K562 (cell line): ENCODE data around the gene MRPL27. TPM values are rescaled to one million over a fixed set of nuclear protein-coding genes. Genes with fewer than 3 reads are reported as not detected.

Experiments used
- ATAC-seq: fragments of 200-7000 bp; cut with Tn5 transposase; 3 replicates; pipeline ENCODE4 v1.9.1; 2020; ENCODE audit warnings: moderate library complexity
- BruUV-seq: library from RNA; stranded (reverse); fragments of 400-500 nt; replicated peaks from 2 replicates; lab custom pipeline; 2021; lab: Mats Ljungman, UMichigan
- CTCF ChIA-PET: fragments of 300-600 bp; formaldehyde crosslinking; extraction: SDS; loops from one replicate; lab custom pipeline; 2021; ENCODE audit warnings: low intra/inter-chr PET ratio; lab: Yijun Ruan, JAX
- POLR2A ChIA-PET: fragments of 300-600, 350-650 bp; sonication (Branson Sonifier 250); formaldehyde crosslinking; extraction: SDS; loops from one replicate; lab custom pipeline; 2021; ENCODE audit warnings: antibody characterized with exemption, inconsistent platforms; lab: Yijun Ruan, JAX
- DNase-seq, 4 experiments: peaks; one replicate each; pipeline versions ENCODE4 v3.0.0 to v3.0.0-alpha.2; 2011 to 2018; ENCODE audit warnings: low spot score in 3 of 4, mixed read lengths in 3 of 4; ENCODE audit errors: extremely low read depth in 1 of 4
- FAIRE-seq: peaks from 2 replicates; lab custom pipeline; 2011; peaks lifted over from hg19 to GRCh38; lab: Jason Lieb, UNC
- H2AFZ ChIP-seq: 2 replicates; pipeline ENCODE4 v1.6.0; 2011; ENCODE audit warnings: low read depth, low read length, control low read depth, inconsistent platforms
- H3K27ac ChIP-seq: fragments of 200-600 bp; 3 replicates; pipeline ENCODE4 v1.8.0; 2011; ENCODE audit warnings: low read depth, mild to moderate bottlenecking, control low read depth, inconsistent platforms, low read length, moderate library complexity, mixed read lengths; ENCODE audit errors: extremely low read depth
- H3K27me3 ChIP-seq, 2 experiments: fragments of 300-600 bp in 1 of 2; 2 replicates in 1 of 2; 3 replicates in 1 of 2; pipeline versions ENCODE4 v1.6.0 to v1.8.0; 2011; ENCODE audit warnings: inconsistent platforms in 2 of 2, low read length in 2 of 2, mild to moderate bottlenecking in 1 of 2, mixed read lengths in 1 of 2, moderate library complexity in 1 of 2; ENCODE audit not compliant: control insufficient read depth in 2 of 2, insufficient read depth in 2 of 2
- H3K36me3 ChIP-seq: fragments of 300-600 bp; 3 replicates; pipeline ENCODE4 v1.8.0; 2011; ENCODE audit warnings: mild to moderate bottlenecking, low read length, inconsistent platforms; ENCODE audit not compliant: control insufficient read depth, insufficient read depth
- H3K4me1 ChIP-seq, 2 experiments: fragments of 200-600 bp in 1 of 2; replicated peaks in 1 of 2; 2 replicates in 1 of 2; 3 replicates in 1 of 2; pipeline versions ENCODE4 v1.5.1 to v1.8.0; 2011; ENCODE audit warnings: inconsistent platforms in 2 of 2, low read length in 2 of 2, mild to moderate bottlenecking in 1 of 2, mixed read lengths in 1 of 2, moderate library complexity in 1 of 2; ENCODE audit not compliant: control insufficient read depth in 2 of 2, insufficient read depth in 2 of 2
- H3K4me2 ChIP-seq: 2 replicates; pipeline ENCODE4 v1.6.1; 2011; ENCODE audit warnings: low read length, control low read depth, inconsistent platforms, mixed read lengths; ENCODE audit not compliant: insufficient read depth
- H3K4me3 ChIP-seq: fragments of 200-600 bp; sonication (generic), shearing (Covaris generic); 2 replicates; pipeline ENCODE4 v1.5.1; 2016; ENCODE audit warnings: control low read depth, inconsistent platforms
- H3K79me2 ChIP-seq: fragments of 200-600 bp; 3 replicates; pipeline ENCODE4 v1.8.0; 2011; ENCODE audit warnings: low read length, inconsistent platforms; ENCODE audit not compliant: control insufficient read depth, insufficient read depth
- H3K9ac ChIP-seq, 2 experiments: 2 replicates each; pipeline versions ENCODE4 v1.6.0 to v1.6.1; 2011; ENCODE audit warnings: low read depth in 2 of 2, low read length in 2 of 2, control low read depth in 1 of 2, inconsistent platforms in 1 of 2, mild to moderate bottlenecking in 1 of 2, mixed read lengths in 1 of 2; ENCODE audit not compliant: insufficient read depth in 1 of 2
- H3K9me1 ChIP-seq: one replicate; pipeline ENCODE4 v1.6.0; 2011; ENCODE audit warnings: inconsistent platforms, mild to moderate bottlenecking, low read length, moderate library complexity; ENCODE audit not compliant: control insufficient read depth, insufficient read depth
- H3K9me3 ChIP-seq: replicated peaks from 2 replicates; pipeline ENCODE4 v1.5.1; 2011; ENCODE audit warnings: low read depth, low read length, inconsistent platforms; ENCODE audit not compliant: control insufficient read depth, insufficient read depth
- H4K20me1 ChIP-seq: replicated peaks from 2 replicates; pipeline ENCODE4 v1.6.1; 2011; ENCODE audit warnings: low read length, inconsistent platforms, mixed read lengths; ENCODE audit not compliant: control insufficient read depth, insufficient read depth
- CREB5 ChIP-seq: fragments of 250-450 bp; sonication (Bioruptor Pico); IDR thresholded peaks from 2 replicates; pipeline ENCODE4 v1.5.0; 2020; ENCODE audit warnings: mild to moderate bottlenecking
- CTBP1 ChIP-seq: fragments of 450-650 bp; IDR thresholded peaks from 2 replicates; pipeline ENCODE4 v1.6.1; 2016; ENCODE audit warnings: borderline replicate concordance
- E2F6 ChIP-seq, 2 experiments: IDR thresholded peaks; 2 replicates each; pipeline ENCODE4 v1.6.1; 2011; ENCODE audit warnings: borderline replicate concordance in 1 of 2, control low read depth in 1 of 2, low read depth in 1 of 2, low read length in 1 of 2, mild to moderate bottlenecking in 1 of 2, mixed read lengths in 1 of 2, moderate library complexity in 1 of 2; ENCODE audit not compliant: insufficient read depth in 1 of 2, insufficient read length in 1 of 2, poor library complexity in 1 of 2, severe bottlenecking in 1 of 2; ENCODE audit errors: extremely low read depth in 1 of 2
- EZH2 ChIP-seq: IDR thresholded peaks from 2 replicates; pipeline ENCODE4 v1.6.1; 2012; ENCODE audit warnings: low read depth, mild to moderate bottlenecking, inconsistent platforms, low read length, borderline replicate concordance
- HNRNPUL1 ChIP-seq: fragments of 200-400 bp; formaldehyde crosslinking; IDR thresholded peaks from 2 replicates; pipeline ENCODE4 v1.6.1; 2017; ENCODE audit warnings: low read length
- HOXB6 ChIP-seq: fragments of 250-450 bp; sonication (Bioruptor Pico); IDR thresholded peaks from 2 replicates; pipeline ENCODE4 v1.5.1; 2022; ENCODE audit warnings: mild to moderate bottlenecking, borderline replicate concordance
- KLF16 ChIP-seq: IDR thresholded peaks from 2 replicates; pipeline ENCODE4 v1.6.1; 2016; ENCODE audit warnings: antibody characterized with exemption
- MTA1 ChIP-seq: fragments of 450-650 bp; IDR thresholded peaks from 2 replicates; pipeline ENCODE4 v1.6.1; 2017; ENCODE audit warnings: borderline replicate concordance
- POLR2A ChIP-seq: fragments of 450-650 bp; conservative IDR thresholded peaks from 2 replicates; pipeline ENCODE4 v1.6.1; 2016
- POLR2AphosphoS5 ChIP-seq: IDR thresholded peaks from 2 replicates; pipeline ENCODE4 v1.6.1; 2011; ENCODE audit warnings: mild to moderate bottlenecking, low read depth, low read length, moderate library complexity; ENCODE audit not compliant: control insufficient read depth, insufficient read depth
- POLR2G ChIP-seq: fragments of 200-400 bp; formaldehyde crosslinking; IDR thresholded peaks from 2 replicates; pipeline ENCODE4 v1.6.1; 2017; ENCODE audit warnings: low read depth, mild to moderate bottlenecking, antibody characterized with exemption, low read length, moderate library complexity
- PTBP1 ChIP-seq: fragments of 200-400 bp; formaldehyde crosslinking; IDR thresholded peaks from 2 replicates; pipeline ENCODE4 v1.6.1; 2017; ENCODE audit warnings: low read depth, low read length
- RBFOX2 ChIP-seq: fragments of 200-400 bp; formaldehyde crosslinking; IDR thresholded peaks from 2 replicates; pipeline ENCODE4 v1.6.1; 2017; ENCODE audit warnings: low read depth, mild to moderate bottlenecking, low read length, moderate library complexity
- SMARCB1 ChIP-seq: IDR thresholded peaks from 2 replicates; pipeline ENCODE4 v1.6.1; 2011; ENCODE audit warnings: improper control_type of control experiment, low read depth; ENCODE audit not compliant: insufficient read length
- SP2 ChIP-seq: IDR thresholded peaks from 2 replicates; pipeline ENCODE4 v1.6.1; 2011; ENCODE audit warnings: mild to moderate bottlenecking, low read depth, low read length, moderate library complexity; ENCODE audit not compliant: poor library complexity, severe bottlenecking; ENCODE audit errors: extremely low read depth
- SRF ChIP-seq, 2 experiments: fragments of 250-450, 450-650 bp in 1 of 2; sonication (Bioruptor Pico) in 1 of 2; sonication (generic) in 1 of 2; formaldehyde crosslinking; IDR thresholded peaks; 2 replicates each; pipeline versions ENCODE4 v1.5.0 to v1.5.1; 2020 to 2022; ENCODE audit warnings: mild to moderate bottlenecking in 1 of 2, missing genetic modification reagents in 1 of 2
- STAG1 ChIP-seq: sonication (generic); formaldehyde crosslinking; IDR thresholded peaks from 2 replicates; pipeline ENCODE4 v1.5.0; 2020; ENCODE audit warnings: missing genetic modification reagents, borderline replicate concordance
- TEAD2 ChIP-seq: fragments of 450-650 bp; IDR thresholded peaks from 2 replicates; pipeline ENCODE4 v1.6.1; 2016; ENCODE audit warnings: missing genetic modification characterization, control low read depth, missing compliant biosample characterization
- ZBTB17 ChIP-seq: fragments of 450-650 bp; formaldehyde crosslinking; IDR thresholded peaks from 2 replicates; pipeline ENCODE4 v1.4.0; 2020; ENCODE audit warnings: mild to moderate bottlenecking
- ZKSCAN8 ChIP-seq: fragments of 200-800 bp; sonication (Bioruptor generic); IDR thresholded peaks from 2 replicates; pipeline ENCODE4 v1.6.1; 2016; ENCODE audit warnings: missing genetic modification characterization, missing compliant biosample characterization
- ZNF121 ChIP-seq: sonication (generic); formaldehyde crosslinking; conservative IDR thresholded peaks from 2 replicates; pipeline ENCODE4 v1.8.0; 2022; ENCODE audit warnings: missing genetic modification reagents
- ZNF143 ChIP-seq: sonication (generic); formaldehyde crosslinking; IDR thresholded peaks from 2 replicates; pipeline ENCODE4 v1.9.0; 2022; ENCODE audit warnings: mild to moderate bottlenecking, missing genetic modification reagents
- ZNF165 ChIP-seq: fragments of 250-450 bp; sonication (Bioruptor Pico); IDR thresholded peaks from 2 replicates; pipeline ENCODE4 v1.4.0; 2020; ENCODE audit warnings: borderline replicate concordance
- ZNF239 ChIP-seq: fragments of 250-450 bp; sonication (Bioruptor Pico); IDR thresholded peaks from 2 replicates; pipeline ENCODE4 v1.4.0; 2020; ENCODE audit warnings: mild to moderate bottlenecking
- WGBS: fragments of 100-300 bp; shearing (Covaris generic); methylation state at CpG from one replicate; pipeline ENCODE4 v1.1.6; 2016; ENCODE audit warnings: low coverage, mixed read lengths; ENCODE audit not compliant: insufficient coverage; ENCODE audit errors: missing lambda C conversion rate; 5-methylcytosine and 5-hydroxymethylcytosine counted together
- in situ Hi-C: fragments of 300-500 bp; cut with MboI; formaldehyde crosslinking; loops from 4 replicates; pipeline ENCODE4 v1.15.0; 2018; ENCODE audit warnings: inconsistent platforms, mixed read lengths
- intact Hi-C: fragments of 100-400 bp; cut with micrococcal nuclease; formaldehyde crosslinking; loops from 2 replicates; pipeline ENCODE4 v1.14.2; 2022
- polyA plus RNA-seq, 8 experiments: library from polyadenylated mRNA; depleted of rRNA in 4 of 8; stranded (reverse) in 5 of 8; unstranded in 3 of 8; fragments of >200 nt; fragmentation: Nextera tagmentation in 2 of 8; fragmentation: Illumina TruSeq in 1 of 8; extraction: Ambion mirVana in 2 of 8; extraction: Trizol in 1 of 8; gene quantifications; 2 replicates each; pipeline versions ENCODE4 v1.2.1 to v1.2.3, GENCODE V29; 2011 to 2014; ENCODE audit warnings: inconsistent platforms in 1 of 8, missing spikeins in 1 of 8
- total RNA-seq, 7 experiments: library from RNA; depleted of rRNA in 6 of 7; stranded (reverse); fragments of >200 nt in 6 of 7; fragmentation: Illumina TruSeq in 2 of 7; extraction: Trizol in 2 of 7; gene quantifications; 2 replicates each; pipeline versions ENCODE4 v1.2.1 to v1.2.3, GENCODE V29; 2011 to 2021; ENCODE audit warnings: low replicate concordance in 1 of 7

Gene MRPL27
- total and polyA plus RNA-seq, 9 of the 15 experiments (the other 6 are each of a cell fraction or from before 2014, with no cell fraction given), result 96.3 to 401 (median 142) TPM

- H3K9me3 ChIP-seq, result no peaks in the 10 kb centered on the region
- in situ Hi-C loops, result no loop called here
- no peaks in the 10 kb centered on the region for H3K9me1 ChIP-seq
- no peak overlapping the region for H3K9ac ChIP-seq
- WGBS, result 97% methylated on average over 3 of the region's 3 CpGs
- intact Hi-C loops, result no loop called here
- H3K79me2 ChIP-seq, result peaks cover 24% of the 10 kb centered on the region
- BruUV-seq, result no TSS peak
- DNase-seq (no peak), ATAC-seq (no peak), FAIRE-seq (no peak)
- peaks cover 99% of the 10 kb centered on the region for H3K36me3 ChIP-seq
- H2AFZ ChIP-seq, result no peak overlapping the region
- H3K4me3 ChIP-seq, result no peak overlapping the region
- H3K27me3 ChIP-seq, result no peaks in the 10 kb centered on the region
- H3K27ac ChIP-seq, result no peak overlapping the region
- ChIA-PET POLR2A (interaction anchor here (0.6 to 13.4 kb wide), 5 partner anchors 7 to 17 kb away, joined by 3 to 129 read pairs (median 10); partner anchors contain the start of genes EME1, LRRC59 and MRPL27), CTCF (no interaction called here)
- H4K20me1 ChIP-seq, result no peaks in the 10 kb centered on the region
- no peak overlapping the region for H3K4me2 ChIP-seq
- no peaks in the 10 kb centered on the region for H3K4me1 ChIP-seq
- TF ChIP-seq ZNF165 (no peak), ZNF121 (CRISPR knock-in tag) (no peak), ZNF143 (CRISPR knock-in tag) (no peak), HOXB6 (no peak), SP2 (no peak), ZKSCAN8 (CRISPR knock-in tag) (no peak), EZH2 (no peak), HNRNPUL1 (no peak), MTA1 (no peak), ZBTB17 (CRISPR knock-in tag) (no peak), POLR2AphosphoS5 (0 out of 2 replicates have a peak, but pooled peaks have one; percentile 25), TEAD2 (no peak), POLR2G (0 out of 2 replicates have a peak, but pooled peaks have one; percentile 14), SRF (CRISPR knock-in tag; IDR thresholded peaks at IDR 0.05) (no peak), CREB5 (no peak), PTBP1 (no peak), KLF16 (no peak), STAG1 (CRISPR knock-in tag) (no peak), E2F6 (IDR thresholded peaks at IDR 0.05; ENCODE audit: borderline replicate concordance in 1 of 2, extremely low read depth in 1 of 2, insufficient read depth in 1 of 2, insufficient read length in 1 of 2, low read depth in 1 of 2, low read length in 1 of 2, poor library complexity in 1 of 2, severe bottlenecking in 1 of 2) (no peak), CTBP1 (no peak), RBFOX2 (peak; percentile 24; the same call in 1 of the 2 replicates), SMARCB1 (no peak), POLR2A (peak; percentile 43; the same call in 1 of the 2 replicates), ZNF239 (CRISPR knock-in tag) (no peak)
Measured at GRCh38 chr17:50388728-50389127, 15.7 kb upstream of the MRPL27 start.
